HFF-Myc (cell line): ENCODE measurements around the gene PRKD1.
A peak's percentile ranks its signal among the peaks of the same experiment; 100 is the strongest.

ENCODE experiments used
- DNase-seq: peaks from one replicate; pipeline ENCODE4 v3.0.0-alpha.2; 2011; ENCODE audit warnings: low read depth; ENCODE audit errors: extremely low read depth
- H3K4me3 ChIP-seq: replicated peaks from 2 replicates; pipeline ENCODE4 v1.5.1; 2011; ENCODE audit warnings: low read depth, mild to moderate bottlenecking, control low read depth, low read length
- TF ChIP-seq, protein P1 (sequence below): IDR thresholded peaks from 2 replicates; pipeline ENCODE4 v1.5.1; 2012; ENCODE audit warnings: mild to moderate bottlenecking, low read depth, low read length, control low read depth; ENCODE audit errors: missing control alignments

The PRKD1 gene

GRCh38 chr14:29927376-29928116 is at the start of gene PRKD1:
Gene PRKD1 (minus strand): TSS chr14:29927847.
- TF ChIP-seq, protein P1, sequence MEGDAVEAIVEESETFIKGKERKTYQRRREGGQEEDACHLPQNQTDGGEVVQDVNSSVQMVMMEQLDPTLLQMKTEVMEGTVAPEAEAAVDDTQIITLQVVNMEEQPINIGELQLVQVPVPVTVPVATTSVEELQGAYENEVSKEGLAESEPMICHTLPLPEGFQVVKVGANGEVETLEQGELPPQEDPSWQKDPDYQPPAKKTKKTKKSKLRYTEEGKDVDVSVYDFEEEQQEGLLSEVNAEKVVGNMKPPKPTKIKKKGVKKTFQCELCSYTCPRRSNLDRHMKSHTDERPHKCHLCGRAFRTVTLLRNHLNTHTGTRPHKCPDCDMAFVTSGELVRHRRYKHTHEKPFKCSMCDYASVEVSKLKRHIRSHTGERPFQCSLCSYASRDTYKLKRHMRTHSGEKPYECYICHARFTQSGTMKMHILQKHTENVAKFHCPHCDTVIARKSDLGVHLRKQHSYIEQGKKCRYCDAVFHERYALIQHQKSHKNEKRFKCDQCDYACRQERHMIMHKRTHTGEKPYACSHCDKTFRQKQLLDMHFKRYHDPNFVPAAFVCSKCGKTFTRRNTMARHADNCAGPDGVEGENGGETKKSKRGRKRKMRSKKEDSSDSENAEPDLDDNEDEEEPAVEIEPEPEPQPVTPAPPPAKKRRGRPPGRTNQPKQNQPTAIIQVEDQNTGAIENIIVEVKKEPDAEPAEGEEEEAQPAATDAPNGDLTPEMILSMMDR, result no peak
- no peak for DNase-seq
- peak within 1 kb of the TSS; percentile 90 for H3K4me3 ChIP-seq

GRCh38 chr14:29971101-29971500 is 43.5 kb upstream of the PRKD1 start:
- TF ChIP-seq, protein P1, result no peak
- H3K4me3 ChIP-seq, result no peak overlapping the region
- DNase-seq, result no peak

- DNase-seq, result no peak
- H3K4me3 ChIP-seq, result no peak overlapping the region
- TF ChIP-seq, protein P1, result no peak
These were observed 27.4 kb upstream of the PRKD1 start for GRCh38 chr14:29955087-29955486.

GRCh38 chr14:29953501-29953900 is 25.9 kb upstream of the PRKD1 start:
- DNase-seq, result no peak
- TF ChIP-seq, protein P1, result no peak
- H3K4me3 ChIP-seq, result no peak overlapping the region

GRCh38 chr14:29944091-29944490 is 16.4 kb upstream of the PRKD1 start:
- TF ChIP-seq, protein P1, result no peak
- no peak overlapping the region for H3K4me3 ChIP-seq
- DNase-seq, result no peak

GRCh38 chr14:29941401-29941800 is 13.8 kb upstream of the PRKD1 start:
- no peak overlapping the region for H3K4me3 ChIP-seq
- no peak for DNase-seq
- TF ChIP-seq, protein P1, result no peak

GRCh38 chr14:29940482-29940881 is 12.8 kb upstream of the PRKD1 start:
- H3K4me3 ChIP-seq, result no peak overlapping the region
- TF ChIP-seq, protein P1, result no peak
- DNase-seq, result no peak
